Stimulated activated naive CD8-positive, alpha-beta T cell treated with anti-CD3 and anti-CD28 coated beads, Interleukin-15, Interleukin-2, amounts not matched to agents 100 ng/mL and 50 ng/mL, for 24 hours (primary cell): ENCODE measurements around the gene CAPN15.
"Not testable (repeated sequence)": the region's sequence is repeated elsewhere in the genome, so short reads cannot be mapped to it uniquely, and the experiment has no call there.

Source experiments
- H3K27ac Mint-ChIP-seq: one replicate; pipeline ENCODE4 v1.8.0; 2021; ENCODE audit warnings: mild to moderate bottlenecking, mixed read lengths
- H3K27me3 Mint-ChIP-seq: one replicate; pipeline ENCODE4 v1.8.0; 2021; ENCODE audit warnings: mixed read lengths
- H3K36me3 Mint-ChIP-seq: one replicate; pipeline ENCODE4 v1.8.0; 2021; ENCODE audit warnings: low read depth, mixed read lengths
- H3K4me1 Mint-ChIP-seq: one replicate; pipeline ENCODE4 v1.8.0; 2021; ENCODE audit warnings: low read depth, mixed read lengths
- H3K4me3 Mint-ChIP-seq: one replicate; pipeline ENCODE4 v1.8.0; 2021; ENCODE audit warnings: mild to moderate bottlenecking, mixed read lengths
- H3K9me3 Mint-ChIP-seq: one replicate; pipeline ENCODE4 v1.8.0; 2021; ENCODE audit warnings: mixed read lengths

CAPN15 gene

GRCh38 chr16:500709-501108 is 26.8 kb upstream of the CAPN15 start:
- Mint-ChIP-seq H3K9me3 (no peaks in the 10 kb centered on the region), H3K27me3 (no peaks in the 10 kb centered on the region), H3K36me3 (no peaks in the 10 kb centered on the region), H3K27ac (no peak overlapping the region), H3K4me3 (no peak overlapping the region), H3K4me1 (no peaks in the 10 kb centered on the region)

- H3K36me3 Mint-ChIP-seq, result no peaks in the 10 kb centered on the region
- no peaks in the 10 kb centered on the region for H3K27me3 Mint-ChIP-seq
- H3K4me1 Mint-ChIP-seq, result no peaks in the 10 kb centered on the region
- H3K27ac Mint-ChIP-seq, result no peak overlapping the region
- no peak overlapping the region for H3K4me3 Mint-ChIP-seq
- no peaks in the 10 kb centered on the region for H3K9me3 Mint-ChIP-seq
Measured at GRCh38 chr16:502179-502943, 25.2 kb upstream of the CAPN15 start.

- no peak overlapping the region for H3K27ac Mint-ChIP-seq
- no peaks in the 10 kb centered on the region for H3K9me3 Mint-ChIP-seq
- H3K27me3 Mint-ChIP-seq, result no peaks in the 10 kb centered on the region
- H3K4me3 Mint-ChIP-seq, result no peak overlapping the region
- H3K36me3 Mint-ChIP-seq, result no peaks in the 10 kb centered on the region
- no peaks in the 10 kb centered on the region for H3K4me1 Mint-ChIP-seq
Measured at GRCh38 chr16:503150-504071, 24.1 kb upstream of the CAPN15 start.

- H3K36me3 Mint-ChIP-seq, result no peaks in the 10 kb centered on the region
- no peaks in the 10 kb centered on the region for H3K9me3 Mint-ChIP-seq
- H3K27me3 Mint-ChIP-seq, result no peaks in the 10 kb centered on the region
- no peak overlapping the region for H3K27ac Mint-ChIP-seq
- H3K4me3 Mint-ChIP-seq, result no peak overlapping the region
- no peaks in the 10 kb centered on the region for H3K4me1 Mint-ChIP-seq
Measured at GRCh38 chr16:505479-506245, 21.9 kb upstream of the CAPN15 start.

GRCh38 chr16:506246-506546 is 21.3 kb upstream of the CAPN15 start:
- no peaks in the 10 kb centered on the region for H3K36me3 Mint-ChIP-seq
- no peaks in the 10 kb centered on the region for H3K4me1 Mint-ChIP-seq
- H3K4me3 Mint-ChIP-seq, result no peak overlapping the region
- H3K27ac Mint-ChIP-seq, result no peak overlapping the region
- no peaks in the 10 kb centered on the region for H3K27me3 Mint-ChIP-seq
- H3K9me3 Mint-ChIP-seq, result no peaks in the 10 kb centered on the region

- H3K4me1 Mint-ChIP-seq, H3K36me3 Mint-ChIP-seq, H3K27ac Mint-ChIP-seq, H3K9me3 Mint-ChIP-seq, H3K4me3 Mint-ChIP-seq, H3K27me3 Mint-ChIP-seq: not testable (repeated sequence)
Measured at GRCh38 chr16:507527-507926, 20.0 kb upstream of the CAPN15 start.

GRCh38 chr16:507996-508395 is 19.5 kb upstream of the CAPN15 start:
- no peaks in the 10 kb centered on the region for H3K27me3 Mint-ChIP-seq
- no peaks in the 10 kb centered on the region for H3K36me3 Mint-ChIP-seq
- H3K4me1 Mint-ChIP-seq, result no peaks in the 10 kb centered on the region
- H3K4me3 Mint-ChIP-seq, result no peak overlapping the region
- no peak overlapping the region for H3K27ac Mint-ChIP-seq
- H3K9me3 Mint-ChIP-seq, result no peaks in the 10 kb centered on the region

- Mint-ChIP-seq H3K4me1 (no peaks in the 10 kb centered on the region), H3K27ac (no peak overlapping the region), H3K4me3 (no peak overlapping the region), H3K36me3 (no peaks in the 10 kb centered on the region), H3K27me3 (no peaks in the 10 kb centered on the region), H3K9me3 (no peaks in the 10 kb centered on the region)
Measured at GRCh38 chr16:508884-509736, 18.4 kb upstream of the CAPN15 start.

GRCh38 chr16:510066-510825 is 17.3 kb upstream of the CAPN15 start:
- Mint-ChIP-seq H3K36me3 (no peaks in the 10 kb centered on the region), H3K4me3 (no peak overlapping the region), H3K27ac (no peak overlapping the region), H3K9me3 (no peaks in the 10 kb centered on the region), H3K4me1 (no peaks in the 10 kb centered on the region), H3K27me3 (no peaks in the 10 kb centered on the region)

- Mint-ChIP-seq H3K9me3 (no peaks in the 10 kb centered on the region), H3K27me3 (no peaks in the 10 kb centered on the region), H3K4me3 (no peak overlapping the region), H3K36me3 (no peaks in the 10 kb centered on the region), H3K4me1 (no peaks in the 10 kb centered on the region), H3K27ac (no peak overlapping the region)
Measured at GRCh38 chr16:512802-513201, 14.7 kb upstream of the CAPN15 start.

GRCh38 chr16:513950-514349 is 13.6 kb upstream of the CAPN15 start:
- Mint-ChIP-seq H3K9me3 (no peaks in the 10 kb centered on the region), H3K27ac (no peak overlapping the region), H3K4me3 (no peak overlapping the region), H3K4me1 (no peaks in the 10 kb centered on the region), H3K36me3 (no peaks in the 10 kb centered on the region), H3K27me3 (no peaks in the 10 kb centered on the region)

GRCh38 chr16:515175-515938 is 12.2 kb upstream of the CAPN15 start:
- Mint-ChIP-seq H3K4me1 (no peaks in the 10 kb centered on the region), H3K9me3 (no peaks in the 10 kb centered on the region), H3K36me3 (no peaks in the 10 kb centered on the region), H3K4me3 (no peak overlapping the region), H3K27ac (no peak overlapping the region), H3K27me3 (no peaks in the 10 kb centered on the region)

- Mint-ChIP-seq H3K27ac (no peak overlapping the region), H3K36me3 (no peaks in the 10 kb centered on the region), H3K4me1 (no peaks in the 10 kb centered on the region), H3K27me3 (no peaks in the 10 kb centered on the region), H3K4me3 (no peak overlapping the region), H3K9me3 (no peaks in the 10 kb centered on the region)
Measured at GRCh38 chr16:515939-516226, 11.6 kb upstream of the CAPN15 start.
